Gastroesophageal sphincter (tissue), 3 donors: ENCODE measurements around the gene EEF1E1.

Experiments
- CTCF ChIP-seq, 4 experiments: fragments of 200-600 bp in 2 of 4; fragments of 450-650 bp in 2 of 4; sonication (generic) in 1 of 4; IDR thresholded peaks; one replicate each; pipeline ENCODE4 v1.5.1; 2017 to 2019; ENCODE audit warnings: antibody characterized with exemption in 4 of 4, mild to moderate bottlenecking in 2 of 4, moderate library complexity in 2 of 4
- POLR2A ChIP-seq, 2 donors: fragments of 450-650 bp; IDR thresholded peaks; one replicate each; pipeline ENCODE4 v1.6.1; 2017; ENCODE audit warnings: antibody characterized with exemption in 2 of 2, mild to moderate bottlenecking in 2 of 2, moderate library complexity in 1 of 2
- POLR2AphosphoS5 ChIP-seq: sonication (generic); formaldehyde crosslinking; IDR thresholded peaks from one replicate; pipeline ENCODE4 v1.6.1; 2017; ENCODE audit warnings: antibody characterized with exemption

GRCh38 chr6:8030920-8031319 is 71.4 kb downstream of the EEF1E1 start:
- TF ChIP-seq POLR2AphosphoS5 (no peak), CTCF (IDR thresholded peaks at IDR 0.05) (no peak), POLR2A (IDR thresholded peaks at IDR 0.05) (no peak)
